Lower leg skin (tissue), 3 donors: ENCODE data around the gene LHFPL3.

Source experiments
- CTCF ChIP-seq, 3 donors: fragments of 450-650 bp; IDR thresholded peaks; one replicate each; pipeline ENCODE4 v1.5.1; 2016; ENCODE audit warnings: antibody characterized with exemption in 3 of 3, mild to moderate bottlenecking in 3 of 3, moderate library complexity in 2 of 3
- POLR2A ChIP-seq, 2 donors: fragments of 450-650 bp; IDR thresholded peaks; one replicate each; pipeline ENCODE4 v1.6.1; 2016 to 2017; ENCODE audit warnings: antibody characterized with exemption in 2 of 2, mild to moderate bottlenecking in 1 of 2, moderate library complexity in 1 of 2

DNA sequence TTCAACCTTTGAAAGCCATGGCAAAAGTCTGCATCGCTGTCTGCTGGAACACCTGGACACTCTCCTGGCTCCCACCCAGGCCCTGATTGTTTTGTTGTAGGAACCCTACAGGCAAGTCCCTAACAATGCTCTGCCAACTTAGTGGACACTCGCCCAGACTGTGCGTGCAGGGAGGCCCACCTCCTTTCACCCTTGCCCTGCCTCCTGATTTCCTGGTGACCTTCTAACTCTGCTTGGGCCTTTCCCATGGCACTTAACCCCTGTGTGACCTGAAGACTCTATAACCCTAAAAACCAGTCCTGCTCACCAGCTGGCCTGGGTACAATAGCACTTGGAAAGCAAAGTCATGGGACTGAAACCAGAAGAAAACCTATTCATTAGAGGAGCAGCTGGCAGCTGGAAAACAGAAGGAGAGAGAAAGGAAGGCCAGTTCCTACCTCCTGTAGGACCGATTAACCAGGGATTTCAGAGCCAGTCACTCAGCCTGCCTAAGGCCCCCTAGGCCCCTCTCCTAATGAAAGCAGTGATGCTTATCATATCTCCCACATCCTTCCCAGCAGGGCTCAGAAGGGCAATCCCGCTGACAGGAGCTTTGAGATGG is 602.9 kb downstream of the LHFPL3 start:
- TF ChIP-seq CTCF (IDR thresholded peaks at IDR 0.05) (no peak), POLR2A (IDR thresholded peaks at IDR 0.05) (no peak)
